Endothelial cell of umbilical vein (primary cell): ENCODE measurements around the gene FAM53B.

Experiments used
- JUN ChIP-seq: IDR thresholded peaks from 2 replicates; pipeline ENCODE4 v1.6.1; 2011; ENCODE audit warnings: borderline replicate concordance, low read depth; ENCODE audit not compliant: insufficient read length, insufficient read depth
- POLR2A ChIP-seq: IDR thresholded peaks from 2 replicates; pipeline ENCODE4 v1.6.1; 2012; ENCODE audit warnings: low read depth, mild to moderate bottlenecking, control low read depth, low read length
- POLR2AphosphoS5 ChIP-seq: IDR thresholded peaks from 2 replicates; pipeline ENCODE4 v1.6.1; 2012; ENCODE audit warnings: low read depth, mild to moderate bottlenecking, control low read depth, low read length, moderate library complexity; ENCODE audit not compliant: insufficient read depth
- TF ChIP-seq, protein P1 (sequence below), 2 donors: IDR thresholded peaks; 1 replicate in 1 of 2; 2 replicates in 1 of 2; pipeline ENCODE4 v1.5.1; 2011; ENCODE audit warnings: low read length in 2 of 2, mild to moderate bottlenecking in 2 of 2, moderate library complexity in 2 of 2, control low read depth in 1 of 2, inconsistent platforms in 1 of 2, low read depth in 1 of 2; ENCODE audit not compliant: insufficient read depth in 1 of 2; ENCODE audit errors: extremely low read depth in 1 of 2

DNA sequence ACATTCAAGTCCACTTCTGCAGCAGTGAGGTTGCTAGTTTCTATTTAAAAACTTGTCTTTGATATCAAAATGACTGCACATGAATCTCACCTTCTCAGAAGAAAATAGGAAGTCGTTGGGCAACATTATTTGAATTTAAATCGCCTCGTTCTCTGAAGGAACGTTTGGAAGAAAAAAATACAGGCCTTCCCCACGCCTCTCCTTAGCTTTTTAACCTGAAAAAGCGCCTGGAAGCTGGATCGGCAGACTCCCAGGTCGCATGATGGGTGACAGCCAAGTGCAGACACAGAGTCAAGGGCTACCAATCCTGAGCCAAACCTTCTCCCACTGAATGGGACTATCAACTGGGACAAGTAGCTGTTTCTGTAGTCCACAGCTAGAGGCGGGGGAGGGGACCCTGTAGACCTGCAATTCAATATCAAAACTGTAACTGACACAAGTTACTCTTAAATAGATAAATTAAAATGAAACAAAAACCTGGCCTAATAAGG lies 2.2 kb downstream of the FAM53B start:
- TF ChIP-seq, protein P1, sequence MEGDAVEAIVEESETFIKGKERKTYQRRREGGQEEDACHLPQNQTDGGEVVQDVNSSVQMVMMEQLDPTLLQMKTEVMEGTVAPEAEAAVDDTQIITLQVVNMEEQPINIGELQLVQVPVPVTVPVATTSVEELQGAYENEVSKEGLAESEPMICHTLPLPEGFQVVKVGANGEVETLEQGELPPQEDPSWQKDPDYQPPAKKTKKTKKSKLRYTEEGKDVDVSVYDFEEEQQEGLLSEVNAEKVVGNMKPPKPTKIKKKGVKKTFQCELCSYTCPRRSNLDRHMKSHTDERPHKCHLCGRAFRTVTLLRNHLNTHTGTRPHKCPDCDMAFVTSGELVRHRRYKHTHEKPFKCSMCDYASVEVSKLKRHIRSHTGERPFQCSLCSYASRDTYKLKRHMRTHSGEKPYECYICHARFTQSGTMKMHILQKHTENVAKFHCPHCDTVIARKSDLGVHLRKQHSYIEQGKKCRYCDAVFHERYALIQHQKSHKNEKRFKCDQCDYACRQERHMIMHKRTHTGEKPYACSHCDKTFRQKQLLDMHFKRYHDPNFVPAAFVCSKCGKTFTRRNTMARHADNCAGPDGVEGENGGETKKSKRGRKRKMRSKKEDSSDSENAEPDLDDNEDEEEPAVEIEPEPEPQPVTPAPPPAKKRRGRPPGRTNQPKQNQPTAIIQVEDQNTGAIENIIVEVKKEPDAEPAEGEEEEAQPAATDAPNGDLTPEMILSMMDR (IDR thresholded peaks at IDR 0.05; ENCODE audit: extremely low read depth in 1 of 2, insufficient read depth in 1 of 2, low read depth in 1 of 2, low read length in 2 of 2) = no peak
- TF ChIP-seq POLR2AphosphoS5 (no peak), POLR2A (no peak), JUN (no peak)
